OCI-LY7 (cell line): ENCODE results near the gene PODN. TPM values are rescaled to one million over a fixed set of nuclear protein-coding genes. Genes with fewer than 3 reads are reported as not detected.

Experiments used
- BruUV-seq: library from RNA; stranded (reverse); fragments of 400-500 nt; replicated peaks from 2 replicates; lab custom pipeline; 2021; lab: Mats Ljungman, UMichigan
- CTCF ChIA-PET: fragments of 300-600 bp; sonication (Branson Sonifier 250); formaldehyde crosslinking; loops from one replicate; lab custom pipeline; 2022; ENCODE audit warnings: antibody characterized with exemption; ENCODE audit not compliant: unreplicated experiment; lab: Charles Lee
- POLR2A ChIA-PET: fragments of 300-600 bp; sonication (Branson Sonifier 250); formaldehyde crosslinking; loops from one replicate; lab custom pipeline; 2022; ENCODE audit warnings: antibody characterized with exemption; lab: Charles Lee
- DNase-seq: peaks from one replicate; pipeline ENCODE4 v3.0.0-alpha.2; 2015; ENCODE audit warnings: low spot score
- H2AFZ ChIP-seq: fragments of 200-600 bp; sonication (generic), shearing (Covaris generic); 2 replicates; pipeline ENCODE4 v1.6.1; 2014; ENCODE audit warnings: mild to moderate bottlenecking, antibody characterized with exemption, low read length, moderate library complexity
- H3K27ac ChIP-seq: fragments of 200-600 bp; sonication (generic); 2 replicates; pipeline ENCODE4 v1.5.1; 2014; ENCODE audit warnings: mixed run types, low read depth, mild to moderate bottlenecking, moderate library complexity, low read length, inconsistent platforms; ENCODE audit not compliant: poor library complexity, severe bottlenecking
- H3K36me3 ChIP-seq: fragments of 200-600 bp; sonication (generic); 2 replicates; pipeline ENCODE4 v1.6.1; 2014; ENCODE audit warnings: mild to moderate bottlenecking, antibody characterized with exemption, low read length, moderate library complexity, mixed read lengths; ENCODE audit not compliant: insufficient read depth
- H3K4me1 ChIP-seq: fragments of 200-600 bp; sonication (generic); 2 replicates; pipeline ENCODE4 v1.5.1; 2014; ENCODE audit warnings: mild to moderate bottlenecking, low read length; ENCODE audit not compliant: insufficient read depth, poor library complexity, severe bottlenecking
- H3K4me2 ChIP-seq: fragments of 200-600 bp; sonication (generic); 2 replicates; pipeline ENCODE4 v1.6.1; 2014; ENCODE audit warnings: mild to moderate bottlenecking, low read length
- H3K4me3 ChIP-seq: fragments of 200-600 bp; sonication (generic); 2 replicates; pipeline ENCODE4 v1.5.1; 2014; ENCODE audit warnings: mild to moderate bottlenecking, low read depth, low read length; ENCODE audit not compliant: poor library complexity, severe bottlenecking
- H3K79me2 ChIP-seq: fragments of 200-600 bp; sonication (generic); 2 replicates; pipeline ENCODE4 v1.6.1; 2016; ENCODE audit warnings: low read depth, mild to moderate bottlenecking, low read length, moderate library complexity, mixed read lengths; ENCODE audit not compliant: insufficient read depth
- H3K9me2 ChIP-seq: fragments of 200-600 bp; sonication (generic); 2 replicates; pipeline ENCODE4 v1.6.1; 2016; ENCODE audit warnings: mild to moderate bottlenecking, low read length, mixed read lengths; ENCODE audit not compliant: insufficient read depth
- H3K9me3 ChIP-seq: fragments of 200-600 bp; sonication (generic); 2 replicates; pipeline ENCODE4 v1.6.1; 2014; ENCODE audit warnings: mild to moderate bottlenecking, mixed run types, low read length, mixed read lengths
- H4K20me1 ChIP-seq: fragments of 200-600 bp; sonication (generic); 2 replicates; pipeline ENCODE4 v1.6.1; 2014; ENCODE audit warnings: mild to moderate bottlenecking, antibody characterized with exemption, low read length, moderate library complexity, mixed read lengths; ENCODE audit not compliant: insufficient read depth
- EZH2phosphoT487 ChIP-seq: fragments of 200-600 bp; sonication (generic); IDR thresholded peaks from 2 replicates; pipeline ENCODE4 v1.6.1; 2018; ENCODE audit warnings: low read depth, borderline replicate concordance, mild to moderate bottlenecking, mixed run types, antibody characterized with exemption, low read length, moderate library complexity, mixed read lengths
- intact Hi-C: fragments of 100-400 bp; cut with micrococcal nuclease; formaldehyde crosslinking; loops from one replicate; pipeline ENCODE4 v1.10.0; 2022; ENCODE audit not compliant: unreplicated experiment
- total RNA-seq, 2 experiments: library from RNA; depleted of rRNA in 1 of 2; stranded (reverse); fragments of >200 nt in 1 of 2; shearing (Covaris generic) in 1 of 2; gene quantifications; 2 replicates each; pipeline ENCODE4 v1.2.3, GENCODE V29; 2014 to 2022
- TF ChIP-seq, protein P1 (sequence below): fragments of 200-600 bp; sonication (generic); conservative IDR thresholded peaks from 2 replicates; pipeline ENCODE4 v1.5.1; 2014; ENCODE audit warnings: mild to moderate bottlenecking, antibody characterized with exemption, low read length, moderate library complexity, mixed read lengths

The PODN gene
- total RNA-seq, 2 experiments from 2014 or later = not detected

DNA sequence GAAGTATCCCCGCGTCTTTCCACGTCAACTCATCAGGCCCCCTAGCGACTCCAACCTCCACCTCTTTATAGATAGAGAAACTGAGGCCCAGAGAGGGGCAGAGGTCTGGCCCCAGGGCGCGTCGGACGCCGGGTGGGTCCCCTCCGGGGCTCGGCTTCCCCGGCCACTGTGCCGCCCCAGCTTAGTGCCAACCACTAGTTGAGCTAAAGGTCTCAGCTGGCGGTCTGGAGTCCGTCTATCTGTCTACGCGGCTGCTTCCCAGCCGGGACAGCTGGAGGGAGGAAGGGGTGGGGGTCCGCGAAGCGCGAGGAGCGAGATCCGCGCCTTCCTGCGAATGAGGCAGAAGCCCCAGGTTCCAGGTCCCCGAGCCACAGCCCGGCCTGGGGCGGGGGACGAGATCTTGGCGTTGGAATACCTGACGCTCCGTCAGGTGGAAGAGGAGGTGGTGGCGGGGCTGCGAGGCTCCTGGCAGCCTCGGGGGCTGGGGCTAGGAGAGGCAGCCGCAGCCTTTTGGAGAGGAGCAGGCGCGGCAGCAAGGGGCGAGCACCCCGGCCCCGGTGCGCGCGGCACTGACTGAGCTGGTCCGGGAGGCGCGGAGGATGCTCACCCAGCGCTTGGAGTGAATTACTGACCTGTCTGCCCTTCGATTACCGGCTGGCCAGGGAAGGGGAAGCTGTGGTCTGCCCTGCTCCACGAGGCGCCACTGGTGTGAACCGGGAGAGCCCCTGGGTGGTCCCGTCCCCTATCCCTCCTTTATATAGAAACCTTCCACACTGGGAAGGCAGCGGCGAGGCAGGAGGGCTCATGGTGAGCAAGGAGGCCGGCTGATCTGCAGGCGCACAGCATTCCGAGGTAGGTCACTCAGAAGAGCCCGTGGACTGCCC lies 937 bp downstream of the PODN start:
- H3K27ac ChIP-seq = no peak overlapping the region
- H2AFZ ChIP-seq = no peak overlapping the region
- POLR2A ChIA-PET = no interaction called here
- intact Hi-C loops = no loop called here
- no peak for DNase-seq
- CTCF ChIA-PET = no interaction called here
- no TSS peak for BruUV-seq
- no peaks in the 10 kb centered on the region for H4K20me1 ChIP-seq
- H3K79me2 ChIP-seq = no peaks in the 10 kb centered on the region
- TF ChIP-seq EZH2phosphoT487 = no peak
- TF ChIP-seq, protein P1, sequence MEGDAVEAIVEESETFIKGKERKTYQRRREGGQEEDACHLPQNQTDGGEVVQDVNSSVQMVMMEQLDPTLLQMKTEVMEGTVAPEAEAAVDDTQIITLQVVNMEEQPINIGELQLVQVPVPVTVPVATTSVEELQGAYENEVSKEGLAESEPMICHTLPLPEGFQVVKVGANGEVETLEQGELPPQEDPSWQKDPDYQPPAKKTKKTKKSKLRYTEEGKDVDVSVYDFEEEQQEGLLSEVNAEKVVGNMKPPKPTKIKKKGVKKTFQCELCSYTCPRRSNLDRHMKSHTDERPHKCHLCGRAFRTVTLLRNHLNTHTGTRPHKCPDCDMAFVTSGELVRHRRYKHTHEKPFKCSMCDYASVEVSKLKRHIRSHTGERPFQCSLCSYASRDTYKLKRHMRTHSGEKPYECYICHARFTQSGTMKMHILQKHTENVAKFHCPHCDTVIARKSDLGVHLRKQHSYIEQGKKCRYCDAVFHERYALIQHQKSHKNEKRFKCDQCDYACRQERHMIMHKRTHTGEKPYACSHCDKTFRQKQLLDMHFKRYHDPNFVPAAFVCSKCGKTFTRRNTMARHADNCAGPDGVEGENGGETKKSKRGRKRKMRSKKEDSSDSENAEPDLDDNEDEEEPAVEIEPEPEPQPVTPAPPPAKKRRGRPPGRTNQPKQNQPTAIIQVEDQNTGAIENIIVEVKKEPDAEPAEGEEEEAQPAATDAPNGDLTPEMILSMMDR = no peak
- H3K9me3 ChIP-seq = no peaks in the 10 kb centered on the region
- no peaks in the 10 kb centered on the region for H3K9me2 ChIP-seq
- H3K4me2 ChIP-seq = no peak overlapping the region
- H3K36me3 ChIP-seq = no peaks in the 10 kb centered on the region
- H3K4me1 ChIP-seq = no peaks in the 10 kb centered on the region
- H3K4me3 ChIP-seq = no peak overlapping the region

DNA sequence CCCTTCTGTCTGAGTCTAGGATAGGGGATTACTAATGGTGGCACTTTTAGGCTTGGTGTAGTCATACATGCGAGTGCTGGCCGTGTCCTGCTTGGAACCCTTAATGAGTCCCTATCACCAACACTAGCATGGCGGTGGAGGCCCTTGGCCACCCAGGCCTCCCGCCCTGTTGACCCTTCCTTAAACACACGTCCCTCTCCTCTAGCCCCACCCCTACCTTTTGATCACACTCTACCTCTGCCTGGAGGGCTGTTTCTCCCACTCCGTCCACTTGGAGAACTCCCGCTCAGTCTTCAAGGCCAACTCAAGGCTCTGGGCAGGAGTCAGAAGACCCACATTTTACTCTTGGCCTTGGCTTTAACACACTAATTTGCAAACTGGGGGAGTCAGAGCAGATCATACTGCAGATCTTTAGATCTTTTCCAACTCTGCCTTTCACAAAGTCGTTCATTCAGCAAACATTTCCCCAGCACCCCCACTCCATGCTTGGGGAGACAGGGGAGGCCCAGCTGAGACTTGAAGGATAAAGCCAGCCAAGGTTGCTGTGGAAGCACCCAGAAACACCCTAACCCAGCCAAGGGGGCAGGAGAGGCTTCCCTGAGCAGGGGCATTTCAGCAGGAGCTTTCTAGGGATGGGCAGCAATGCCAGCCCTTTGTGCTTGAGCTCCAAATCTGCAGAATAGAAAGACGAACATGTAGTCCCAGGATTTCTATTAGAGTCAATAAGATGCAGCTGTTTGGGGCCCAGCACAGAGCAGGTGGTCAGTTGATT lies 1.9 kb downstream of the PODN start:
- H3K9me2 ChIP-seq = no peaks in the 10 kb centered on the region
- CTCF ChIA-PET = no interaction called here
- no peaks in the 10 kb centered on the region for H3K36me3 ChIP-seq
- no peak overlapping the region for H3K4me2 ChIP-seq
- POLR2A ChIA-PET = interaction anchor here (0.8 kb wide), 1 partner anchor 65 kb away, joined by 3 read pairs; no protein-coding TSS in a partner anchor
- no peak overlapping the region for H3K27ac ChIP-seq
- H3K79me2 ChIP-seq = no peaks in the 10 kb centered on the region
- DNase-seq = no peak
- no peaks in the 10 kb centered on the region for H3K9me3 ChIP-seq
- no peak overlapping the region for H3K4me3 ChIP-seq
- no peak overlapping the region for H2AFZ ChIP-seq
- H3K4me1 ChIP-seq = no peaks in the 10 kb centered on the region
- intact Hi-C loops = no loop called here
- H4K20me1 ChIP-seq = no peaks in the 10 kb centered on the region
- TF ChIP-seq, protein P1 = no peak
- no peak for TF ChIP-seq EZH2phosphoT487
- BruUV-seq = no TSS peak
